ENCODE data around the gene PDIA3.
"Not testable (repeated sequence)": the region's sequence is repeated elsewhere in the genome, so short reads cannot be mapped to it uniquely, and the experiment has no call there.

The PDIA3 gene

GRCh38 chr15:43777267-43777914 lies 31.2 kb downstream of the PDIA3 start:
- no peak for FAIRE-seq

DNA sequence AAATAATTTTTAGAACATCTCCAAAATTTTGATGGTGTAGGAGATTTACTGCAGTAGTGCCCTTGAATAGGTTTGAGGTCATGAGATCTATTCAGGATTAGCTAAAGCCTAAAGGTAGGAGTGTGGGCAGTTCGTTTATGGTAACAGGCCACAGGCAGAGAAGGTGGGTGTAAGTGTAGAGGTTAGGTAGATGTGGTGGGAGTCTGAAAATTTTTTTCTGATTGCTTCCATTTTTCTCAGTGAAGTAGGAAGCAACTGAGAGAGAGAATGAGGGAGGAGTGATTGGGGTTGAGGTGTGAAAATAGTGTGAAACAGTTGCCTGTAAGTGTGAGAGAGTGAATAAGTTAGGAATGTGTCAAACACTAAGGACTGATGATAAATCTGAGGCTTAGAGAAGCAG lies 32.8 kb downstream of the PDIA3 start:
- no peak for FAIRE-seq

DNA sequence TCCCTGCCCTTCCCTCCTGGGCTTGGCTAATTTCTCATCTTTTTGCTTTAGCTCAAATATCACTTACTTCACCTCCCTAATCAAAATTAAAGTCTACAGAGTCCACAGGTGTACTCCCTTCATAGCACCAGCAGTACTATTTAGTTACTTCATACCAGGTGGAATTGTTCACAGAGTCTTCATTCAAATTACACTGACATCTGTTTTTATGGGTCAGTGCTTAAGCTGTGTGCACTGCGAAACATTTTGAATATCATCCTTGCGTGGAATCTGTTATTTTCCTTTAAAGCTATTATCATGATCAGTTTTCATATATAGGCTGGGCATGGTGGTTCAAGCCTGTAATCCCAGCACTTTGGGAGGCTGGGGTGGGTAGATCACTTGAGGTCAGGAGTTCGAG lies 43.2 kb downstream of the PDIA3 start:
- no peak for FAIRE-seq

GRCh38 chr15:43791993-43792760 lies 45.9 kb downstream of the PDIA3 start, which contains the start of gene SERF2:
TSS of gene SERF2 (plus strand) at chr15:43792320. CDS start at chr15:43792377, 57 bp downstream.
- FAIRE-seq: peak; percentile 97

DNA sequence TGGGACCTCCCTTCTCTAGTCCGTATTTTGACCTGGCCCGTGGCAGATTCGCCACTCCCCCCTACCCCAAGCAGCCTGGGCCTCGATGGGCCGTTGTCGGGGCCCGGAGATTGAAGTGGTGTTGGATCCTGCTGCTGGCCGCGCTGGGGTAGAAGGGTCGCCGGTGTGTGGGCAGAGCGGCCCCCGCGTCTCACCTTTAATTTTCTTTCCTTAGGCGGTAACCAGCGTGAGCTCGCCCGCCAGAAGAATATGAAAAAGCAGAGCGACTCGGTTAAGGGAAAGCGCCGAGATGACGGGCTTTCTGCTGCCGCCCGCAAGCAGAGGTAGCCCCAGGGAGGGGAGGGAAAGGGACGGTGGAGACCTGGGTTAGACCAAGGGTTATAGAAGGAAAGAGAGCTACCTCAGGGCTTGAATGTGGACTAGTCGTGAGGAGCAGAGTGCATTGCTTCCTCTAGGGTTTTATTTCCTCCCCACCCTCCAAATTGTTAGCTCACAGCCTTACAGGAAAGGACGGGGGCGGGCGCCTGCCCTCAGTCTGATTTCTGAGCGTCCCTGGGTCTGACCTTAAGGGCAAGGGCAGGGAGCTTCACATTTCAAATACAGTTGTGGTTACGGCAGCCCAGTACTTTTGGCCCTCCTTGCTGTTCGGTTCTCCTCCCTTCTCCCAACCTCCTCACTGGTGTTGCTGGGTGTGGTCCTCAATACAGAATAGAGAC lies 46.7 kb downstream of the PDIA3 start:
- FAIRE-seq: no peak

GRCh38 chr15:43793647-43794046 lies 47.4 kb downstream of the PDIA3 start:
- no peak for FAIRE-seq

- no peak for FAIRE-seq
These were observed 48.2 kb downstream of the PDIA3 start for GRCh38 chr15:43794269-43795037.

DNA sequence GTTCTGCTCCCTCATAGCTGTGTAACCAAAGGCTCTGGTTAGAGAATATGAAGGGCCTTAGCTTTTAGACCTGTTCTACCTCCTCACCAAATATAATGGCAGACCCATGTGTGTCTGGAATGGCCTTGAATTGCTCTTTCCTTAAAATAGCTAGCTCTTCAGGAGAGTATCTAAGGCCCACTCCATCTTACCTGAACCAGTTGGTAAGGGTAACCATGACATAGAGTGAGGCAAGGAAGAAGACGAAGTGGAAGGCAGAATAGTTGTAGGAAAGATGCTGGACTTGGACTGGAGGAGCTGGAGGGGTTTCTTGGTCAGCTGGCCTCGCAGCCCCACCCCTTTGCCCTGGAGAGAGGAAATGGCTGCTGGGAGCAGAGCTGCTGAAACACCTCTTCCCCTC lies 49.0 kb downstream of the PDIA3 start:
- FAIRE-seq: no peak

DNA sequence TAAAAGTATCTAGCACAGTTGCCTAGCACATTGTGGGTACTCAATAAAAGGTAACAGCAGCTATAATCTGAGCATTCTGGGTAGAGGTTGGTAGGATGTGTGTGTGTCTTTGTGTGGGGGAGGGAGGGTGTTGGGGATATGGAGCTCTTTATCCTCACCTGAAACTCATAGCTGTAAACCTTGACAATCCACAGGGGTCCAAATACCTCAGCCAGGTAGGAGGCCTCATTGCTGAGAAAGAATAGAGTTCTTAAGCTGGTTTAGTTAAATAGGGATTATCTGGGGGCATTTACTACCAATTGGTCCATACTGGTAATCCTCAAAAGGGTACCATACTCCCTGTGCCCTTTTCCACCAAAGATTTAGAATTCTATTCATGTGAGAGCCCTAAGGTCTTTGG lies 49.8 kb downstream of the PDIA3 start:
- FAIRE-seq: no peak

- no peak for FAIRE-seq
These were observed 50.3 kb downstream of the PDIA3 start for GRCh38 chr15:43796566-43796965.

GRCh38 chr15:43799209-43799944 lies 53.1 kb downstream of the PDIA3 start:
- no peak for FAIRE-seq

DNA sequence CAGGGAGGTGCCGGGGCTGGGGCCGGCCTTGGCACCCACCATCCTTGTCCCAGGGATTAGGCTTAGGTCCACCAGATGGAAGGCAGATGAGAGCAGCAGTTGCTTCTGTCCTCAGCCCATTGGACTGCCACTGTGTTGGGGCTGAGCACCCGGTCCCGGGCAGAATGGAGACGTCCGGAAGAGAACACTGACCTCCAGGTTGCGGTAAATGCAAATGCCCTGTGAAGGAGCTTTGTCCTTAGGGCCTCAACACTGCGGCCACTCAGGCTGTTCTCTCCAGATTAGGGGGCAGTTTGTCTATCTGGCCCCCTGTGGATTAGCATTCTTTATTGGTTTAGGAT lies 53.7 kb downstream of the PDIA3 start, which contains the start of gene SERINC4:
SERINC4 (minus strand) TSS at position 276 of the 341 bp plus-strand sequence; CDS start at position 42, 234 bp downstream.
- no peak for FAIRE-seq

- FAIRE-seq: peak; percentile 90
These were observed 54.3 kb downstream of the PDIA3 start, which contains the start of gene HYPK for GRCh38 chr15:43800286-43801141. TSS of gene HYPK (plus strand) at chr15:43800599. CDS start at chr15:43800623, 24 bp downstream.

DNA sequence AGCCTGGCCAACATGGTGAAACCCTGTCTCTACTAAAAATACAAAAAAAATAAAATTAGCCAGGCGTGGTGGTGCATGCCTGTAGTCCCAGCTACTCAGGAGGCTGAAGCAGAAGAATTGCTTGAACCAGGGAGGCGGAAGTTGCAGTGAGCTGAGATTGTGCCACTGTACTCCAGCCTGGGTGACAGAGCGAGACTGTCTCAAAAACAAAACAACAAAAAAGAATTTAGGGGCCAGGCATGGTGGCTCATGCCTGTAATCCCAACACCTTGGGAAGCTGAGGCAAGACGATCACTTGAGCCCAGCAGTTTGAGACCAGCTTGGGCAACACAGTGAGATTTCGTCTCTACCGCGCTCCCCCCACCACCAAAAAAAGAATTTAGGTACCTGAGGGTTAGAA lies 56.4 kb downstream of the PDIA3 start:
- FAIRE-seq: not testable (repeated sequence)

DNA sequence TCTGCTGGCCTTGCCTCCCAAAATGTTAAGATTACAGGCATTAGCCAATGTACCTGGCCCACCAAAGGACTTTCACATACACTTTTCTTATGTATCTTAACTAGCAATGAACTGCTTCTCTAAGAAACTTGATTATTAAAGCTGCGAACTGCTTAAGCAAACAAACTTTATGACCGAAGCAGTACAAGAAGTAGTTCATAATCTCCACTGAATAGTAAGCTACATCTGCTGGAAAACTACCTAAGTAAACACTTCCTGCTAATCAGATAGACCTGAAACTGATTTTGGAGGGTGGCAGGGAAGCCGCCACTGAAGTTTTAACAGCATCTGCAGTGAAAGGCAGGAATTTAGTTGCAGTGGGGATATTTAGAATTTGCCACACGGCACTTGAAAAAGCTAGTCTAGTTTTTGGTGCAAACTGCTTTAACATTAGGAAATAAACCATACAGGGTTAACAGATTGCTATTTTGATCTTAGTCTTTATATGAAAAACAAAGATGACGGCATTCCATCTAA lies 62.3 kb downstream of the PDIA3 start:
- FAIRE-seq: no peak

DNA sequence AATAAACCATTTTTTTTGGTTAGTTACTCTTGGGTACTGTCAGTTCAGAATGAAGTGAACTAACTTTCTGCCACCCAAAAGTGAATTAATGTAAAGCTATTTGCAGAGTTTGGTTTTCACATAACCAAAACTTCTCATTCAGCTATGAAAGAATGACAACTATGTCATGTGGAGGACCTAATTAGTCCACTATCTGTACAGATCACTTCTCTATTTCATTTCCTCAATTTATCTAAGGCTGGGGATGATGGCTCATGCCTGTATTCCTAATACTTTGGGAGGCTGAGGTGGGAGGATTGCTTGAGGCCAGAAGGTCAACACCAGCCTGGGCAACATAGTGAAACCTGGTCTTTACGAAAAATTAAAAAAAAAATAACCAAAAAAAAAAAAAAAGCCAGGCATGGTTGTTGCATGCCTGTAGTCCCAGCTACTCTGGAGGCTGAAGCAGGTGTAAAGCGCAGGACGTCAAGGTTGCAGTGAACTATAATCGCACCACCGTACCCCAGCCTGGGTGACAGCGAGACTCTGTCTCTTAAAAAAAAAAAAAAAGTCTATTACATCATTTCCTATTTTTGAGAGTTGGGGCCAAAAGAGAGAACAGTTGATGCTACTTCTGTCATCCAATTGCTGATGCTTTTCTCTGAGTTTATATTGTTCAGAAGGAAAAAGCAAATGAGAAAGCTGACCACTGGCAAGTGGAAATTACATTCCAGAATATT lies 62.9 kb downstream of the PDIA3 start:
- no peak for FAIRE-seq

DNA sequence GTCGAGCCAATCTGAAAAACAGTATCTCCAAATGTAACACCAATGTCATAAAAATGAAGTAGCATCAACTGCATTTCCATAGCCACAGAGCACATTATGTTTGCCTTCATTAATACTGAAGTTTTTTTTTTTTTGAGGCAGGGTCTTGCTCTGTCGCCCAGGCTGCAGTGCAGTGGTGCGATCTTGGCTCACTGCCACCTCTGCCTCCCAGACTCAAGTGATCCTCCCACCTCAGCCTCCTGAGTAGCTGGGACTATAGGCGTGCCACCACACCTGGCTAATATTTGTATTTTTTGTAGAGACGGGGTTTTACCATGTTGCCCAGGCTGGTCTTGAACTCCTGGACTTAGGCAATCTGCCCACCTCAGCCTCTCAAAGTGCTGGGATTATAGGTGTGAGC lies 68.8 kb downstream of the PDIA3 start:
- FAIRE-seq: not testable (repeated sequence)

GRCh38 chr15:43821505-43821904 lies 75.3 kb downstream of the PDIA3 start:
- no peak for FAIRE-seq

All from G401.6 (cell line).